HG03159 (cell line): ENCODE results near the gene TMEM256.

Experiments
- ATAC-seq: cut with Tn5 transposase; IDR thresholded peaks from one replicate; pipeline ENCODE4 v1.9.1; 2021; ENCODE audit warnings: mild to moderate bottlenecking, moderate library complexity; ENCODE audit not compliant: unreplicated experiment

Gene TMEM256

GRCh38 chr17:7431231-7431630, 27.3 kb upstream of the TMEM256 start:
- ATAC-seq, result no peak

DNA sequence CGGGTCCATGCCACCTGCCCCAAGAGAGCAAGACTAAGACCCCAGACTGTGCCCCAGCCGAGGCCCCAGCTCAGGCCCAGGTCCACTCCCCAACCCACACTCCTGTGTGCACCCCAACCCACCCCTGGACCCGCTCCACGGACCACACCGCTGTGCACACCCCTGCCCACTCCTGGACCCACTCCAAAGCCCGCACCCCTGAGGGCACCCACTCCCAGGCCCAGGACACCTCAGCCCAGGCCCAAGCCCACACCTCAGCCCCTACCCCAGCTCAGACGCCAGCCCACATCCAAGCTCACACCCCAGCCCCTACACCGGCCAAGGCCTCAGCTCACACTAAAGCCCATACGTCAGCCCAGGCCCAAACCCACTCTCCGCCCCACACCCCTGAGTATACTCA, 25.8 kb upstream of the TMEM256 start:
- ATAC-seq, result no peak

DNA sequence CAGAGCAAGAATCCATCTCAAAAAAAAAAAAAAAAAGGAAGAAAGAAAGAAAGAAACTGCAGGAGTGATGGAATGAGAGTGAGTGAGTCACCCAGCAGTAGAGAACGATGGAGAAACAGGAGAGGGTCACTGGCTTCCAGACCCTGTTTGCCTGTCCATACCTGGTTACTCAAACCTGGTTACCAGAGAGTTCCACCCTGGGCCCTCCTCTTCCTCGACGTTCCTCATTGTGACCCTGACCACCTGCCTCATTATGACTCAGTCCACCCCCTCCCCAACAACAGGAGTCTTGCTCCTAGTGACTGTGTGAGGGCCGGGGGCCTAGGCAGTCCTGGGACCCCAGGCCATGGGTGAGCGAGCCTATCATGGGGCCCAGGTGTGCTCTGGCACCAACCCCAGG, 24.7 kb upstream of the TMEM256 start, which contains the start of gene SPEM3:
Gene SPEM3, plus strand, starts transcription at position 301 of the 400 bp plus-strand sequence. Its CDS starts 46 bp downstream, at position 347.
- no peak for ATAC-seq

GRCh38 chr17:7427549-7427948, 23.7 kb upstream of the TMEM256 start:
- ATAC-seq, result no peak

GRCh38 chr17:7426896-7427489, 23.1 kb upstream of the TMEM256 start:
- ATAC-seq, result no peak

DNA sequence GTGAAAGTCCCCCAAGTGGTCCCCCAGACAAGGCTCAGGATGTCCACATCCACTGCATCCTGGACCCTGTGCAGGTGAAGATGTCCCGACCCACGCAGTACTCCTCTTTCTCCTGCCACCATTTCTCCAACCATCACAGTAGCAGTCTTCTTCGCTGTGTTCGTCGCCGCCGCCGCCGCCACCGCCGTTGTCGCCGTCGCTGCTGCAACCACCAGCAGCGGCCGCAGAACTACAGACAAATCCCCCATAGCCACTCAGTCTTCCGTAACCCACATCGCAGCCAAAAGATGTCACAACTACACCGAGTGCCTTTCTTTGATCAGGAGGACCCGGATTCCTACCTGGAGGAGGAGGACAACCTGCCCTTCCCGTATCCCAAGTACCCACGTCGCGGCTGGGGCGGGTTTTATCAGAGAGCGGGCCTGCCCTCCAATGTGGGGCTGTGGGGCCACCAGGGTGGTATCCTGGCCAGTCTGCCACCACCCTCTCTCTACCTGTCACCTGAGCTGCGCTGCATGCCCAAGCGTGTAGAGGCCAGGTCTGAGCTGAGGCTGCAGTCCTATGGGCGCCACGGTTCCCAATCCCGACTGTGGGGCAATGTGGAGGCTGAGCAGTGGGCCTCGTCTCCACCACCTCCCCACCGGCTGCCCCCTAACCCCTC, 22.4 kb upstream of the TMEM256 start:
- no peak for ATAC-seq

DNA sequence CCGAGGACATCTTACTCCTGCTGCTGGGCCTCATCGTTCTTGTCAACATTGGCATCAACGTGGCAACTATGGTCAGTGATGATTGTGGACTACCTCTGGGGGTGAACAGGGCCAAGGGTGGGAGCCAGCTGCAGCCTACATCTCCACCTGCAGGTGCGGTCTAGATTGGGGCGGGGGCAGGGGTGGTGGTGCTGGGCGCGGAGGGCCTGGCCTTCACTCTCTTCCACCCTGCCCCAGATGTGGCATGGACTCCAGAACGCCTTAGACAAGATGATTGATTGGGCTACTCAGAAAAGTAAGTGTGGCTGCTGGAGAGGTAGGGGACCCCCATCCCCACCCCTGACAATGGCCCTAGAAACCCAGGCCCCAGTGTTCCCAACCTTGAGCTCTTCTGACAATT, 21.9 kb upstream of the TMEM256 start:
- no peak for ATAC-seq

DNA sequence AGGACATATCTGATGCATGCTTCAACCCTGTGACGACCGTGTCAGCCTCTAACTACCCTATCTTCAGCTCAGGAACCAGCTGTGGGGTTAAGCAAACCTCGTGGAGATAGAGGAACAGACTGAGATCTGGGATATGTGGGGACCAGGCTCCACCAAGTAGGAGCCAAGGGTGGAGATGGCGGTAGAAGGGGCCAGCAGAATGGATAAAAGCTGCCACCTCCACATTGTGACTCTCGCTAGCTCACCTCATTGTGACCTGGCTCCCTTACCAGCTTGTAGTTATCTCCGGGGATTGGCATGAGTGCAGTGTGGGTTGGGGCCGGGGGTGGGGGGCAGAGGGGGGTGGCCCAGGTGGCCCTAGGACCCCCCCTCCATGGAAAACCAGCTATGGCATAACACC, 21.4 kb upstream of the TMEM256 start, which contains the start of gene SPEM2:
Gene SPEM2, plus strand, starts transcription at position 301 of the 400 bp plus-strand sequence. Its CDS starts 73 bp downstream, at position 374.
- no peak for ATAC-seq

GRCh38 chr17:7423679-7424078, 19.8 kb upstream of the TMEM256 start:
- no peak for ATAC-seq

DNA sequence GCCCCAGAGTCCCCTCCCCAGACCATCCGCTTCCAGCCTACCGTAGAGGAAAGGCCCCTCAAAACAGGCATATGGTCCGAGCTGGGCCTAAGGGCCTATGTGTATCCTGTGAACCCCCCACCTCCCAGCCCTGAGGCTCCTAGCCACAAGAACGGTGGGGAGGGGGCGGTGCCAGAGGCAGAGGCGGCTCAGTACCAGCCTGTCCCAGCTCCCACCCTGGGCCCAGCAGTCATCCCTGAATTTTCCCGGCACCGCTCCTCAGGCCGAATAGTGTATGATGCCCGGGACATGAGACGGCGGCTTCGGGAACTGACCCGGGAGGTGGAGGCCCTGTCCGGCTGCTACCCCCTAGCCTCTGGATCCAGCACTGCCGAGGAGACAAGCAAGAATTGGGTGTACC, 17.3 kb upstream of the TMEM256 start:
- no peak for ATAC-seq

- ATAC-seq, result no peak
Measured at GRCh38 chr17:7419819-7420610, 16.1 kb upstream of the TMEM256 start, which contains the start of gene SPEM1. TSS of gene SPEM1 (plus strand) at chr17:7420324. CDS start at chr17:7420385, 61 bp downstream.

- no peak for ATAC-seq
Measured at GRCh38 chr17:7418472-7419152, 14.7 kb upstream of the TMEM256 start.

- no peak for ATAC-seq
Measured at GRCh38 chr17:7417056-7417655, 13.3 kb upstream of the TMEM256 start.

DNA sequence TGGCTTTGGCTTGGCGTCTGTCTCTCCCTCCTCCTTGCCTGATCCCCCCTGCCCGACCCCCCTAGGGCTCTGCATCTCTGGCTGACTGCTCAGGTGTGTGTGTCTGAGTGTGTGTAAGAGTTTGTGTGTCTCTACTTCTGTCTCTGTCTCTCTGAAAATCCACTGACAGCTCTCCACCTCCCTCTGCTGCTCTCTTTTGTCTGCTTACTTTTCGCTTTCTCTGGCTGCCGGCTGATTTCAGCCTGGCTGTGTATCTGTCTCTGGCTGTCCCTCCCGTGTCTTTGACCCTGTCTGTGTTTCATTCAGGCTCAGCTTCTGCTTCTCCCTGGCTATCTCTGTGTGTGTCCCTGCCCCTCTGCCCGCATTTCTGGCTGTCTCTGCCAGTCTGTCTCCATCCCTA, 12.4 kb upstream of the TMEM256 start:
- no peak for ATAC-seq

- no peak for ATAC-seq
Measured at GRCh38 chr17:7415784-7416183, 11.9 kb upstream of the TMEM256 start.

GRCh38 chr17:7414837-7415236, 10.9 kb upstream of the TMEM256 start:
- ATAC-seq, result no peak

DNA sequence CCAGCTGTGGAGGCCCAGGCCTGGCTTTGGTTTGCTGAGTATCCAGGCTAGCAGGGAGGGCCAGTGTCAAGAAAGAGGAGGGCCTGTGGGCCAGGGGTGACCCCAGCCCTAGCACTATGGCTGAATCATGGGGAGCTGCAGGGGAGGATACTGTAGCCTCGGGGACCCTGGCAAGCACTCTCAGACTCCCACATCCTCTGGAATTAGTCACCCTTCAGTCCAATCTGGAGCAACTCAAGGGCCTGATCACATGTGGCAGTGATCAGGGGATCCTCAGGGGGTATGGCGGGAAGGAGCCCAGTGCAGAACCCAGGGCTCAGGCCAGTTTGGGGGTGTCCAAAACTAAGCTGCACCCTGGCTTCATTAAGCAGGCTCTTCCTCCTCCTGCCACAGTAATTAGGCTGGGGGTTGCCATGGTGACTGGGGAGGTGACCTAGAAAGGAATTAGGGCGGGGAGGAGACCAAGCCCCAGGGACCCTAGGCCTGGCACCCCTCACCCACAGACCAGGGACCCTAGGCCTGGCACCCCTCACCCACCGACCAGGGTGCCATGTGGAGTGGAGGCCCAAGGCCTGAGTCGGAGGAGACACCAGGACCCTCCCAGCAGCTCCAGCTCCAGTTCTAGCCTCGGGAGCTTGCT, 9.6 kb upstream of the TMEM256 start:
- ATAC-seq, result no peak

DNA sequence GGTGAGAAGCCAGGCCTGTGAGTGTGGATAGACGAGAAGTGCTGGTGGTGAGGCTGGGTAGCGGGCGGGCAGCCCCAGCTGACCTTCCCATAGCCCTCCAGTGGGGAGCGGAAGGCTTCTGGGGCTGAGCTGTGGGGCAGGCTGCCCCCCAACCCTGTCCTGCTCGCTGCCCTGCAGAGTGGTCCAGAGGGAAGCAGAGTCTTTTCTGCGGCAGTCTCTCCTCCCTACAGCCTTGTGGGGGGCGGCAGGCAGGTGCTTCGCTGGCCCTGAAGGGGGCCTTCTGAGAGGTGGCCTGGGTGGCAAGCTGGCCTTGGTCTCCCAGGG, 7.5 kb upstream of the TMEM256 start:
- ATAC-seq, result no peak

- ATAC-seq, result no peak
Measured at GRCh38 chr17:7410634-7411426, 6.9 kb upstream of the TMEM256 start.

- ATAC-seq, result no peak
Measured at GRCh38 chr17:7409716-7410115, 5.8 kb upstream of the TMEM256 start.
